Measurements from ENCODE around the gene EDIL3.

The EDIL3 gene

DNA sequence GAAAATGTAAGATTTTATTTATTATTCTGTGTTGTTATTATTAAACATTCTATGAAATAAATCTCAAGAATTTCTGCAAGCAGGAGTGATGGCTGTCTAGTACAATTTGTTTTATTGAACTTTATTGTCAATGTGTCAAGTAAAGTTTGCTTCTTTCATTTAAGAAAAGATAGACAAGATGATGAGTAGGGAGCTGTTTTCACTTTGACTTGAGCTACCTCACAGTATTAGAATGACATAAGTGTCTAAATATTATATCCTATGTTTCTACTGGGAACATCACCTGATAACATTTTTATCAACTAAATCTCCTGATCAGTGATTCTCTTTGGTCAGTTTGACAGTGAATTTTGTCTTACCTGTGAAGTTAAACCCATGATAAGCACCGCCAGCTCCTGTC lies 12.7 kb upstream of the EDIL3 start:
- Histone ChIP-seq H4K20me1 (ENCODE audit: control insufficient read depth, insufficient read depth, low read depth, low read length) (no peaks in the 10 kb centered on the region), H3K79me2 (ENCODE audit: control insufficient read depth, low read length) (no peaks in the 10 kb centered on the region), H3K27ac (ENCODE audit: low read depth, low read length) (no peak overlapping the region), H3F3A (ENCODE audit: control insufficient read depth, insufficient read depth) (no peaks in the 10 kb centered on the region), H3K4me3 (ENCODE audit: low read length) (no peak overlapping the region), H3K4me2 (ENCODE audit: low read length) (no peak overlapping the region), H3K27me3 (ENCODE audit: control insufficient read depth, low read length) (no peaks in the 10 kb centered on the region), H3K9me3 (ENCODE audit: control insufficient read depth, insufficient read depth, low read length) (no peaks in the 10 kb centered on the region), H3K36me3 (ENCODE audit: control insufficient read depth, low read length) (no peaks in the 10 kb centered on the region), H3K9me2 (replicated peaks; ENCODE audit: control insufficient read depth, low read length) (no peaks in the 10 kb centered on the region), H3K4me1 (ENCODE audit: control insufficient read depth, low read length) (no peaks in the 10 kb centered on the region)
- TF ChIP-seq CTCF (IDR thresholded peaks at IDR 0.05; ENCODE audit: low read depth, low read length, poor library complexity, severe bottlenecking) (no peak), EZH2phosphoT487 (IDR thresholded peaks at IDR 0.05; ENCODE audit: borderline replicate concordance, low read length) (no peak)

- Histone ChIP-seq H4K20me1 (ENCODE audit: control insufficient read depth, insufficient read depth, low read depth, low read length) (no peaks in the 10 kb centered on the region), H3K4me1 (ENCODE audit: control insufficient read depth, low read length) (no peaks in the 10 kb centered on the region), H3K36me3 (ENCODE audit: control insufficient read depth, low read length) (no peaks in the 10 kb centered on the region), H3K4me3 (ENCODE audit: low read length) (no peak overlapping the region), H3K9me2 (replicated peaks; ENCODE audit: control insufficient read depth, low read length) (no peaks in the 10 kb centered on the region), H3K79me2 (ENCODE audit: control insufficient read depth, low read length) (no peaks in the 10 kb centered on the region), H3K27ac (ENCODE audit: low read depth, low read length) (no peak overlapping the region), H3F3A (ENCODE audit: control insufficient read depth, insufficient read depth) (no peaks in the 10 kb centered on the region), H3K9me3 (ENCODE audit: control insufficient read depth, insufficient read depth, low read length) (no peaks in the 10 kb centered on the region), H3K4me2 (ENCODE audit: low read length) (no peak overlapping the region), H3K27me3 (ENCODE audit: control insufficient read depth, low read length) (no peaks in the 10 kb centered on the region)
- TF ChIP-seq CTCF (IDR thresholded peaks at IDR 0.05; ENCODE audit: low read depth, low read length, poor library complexity, severe bottlenecking) = no peak
- TF ChIP-seq EZH2phosphoT487 (IDR thresholded peaks at IDR 0.05; ENCODE audit: borderline replicate concordance, low read length) = no peak
These were observed 9.3 kb upstream of the EDIL3 start for GRCh38 chr5:84393969-84394368.

DNA sequence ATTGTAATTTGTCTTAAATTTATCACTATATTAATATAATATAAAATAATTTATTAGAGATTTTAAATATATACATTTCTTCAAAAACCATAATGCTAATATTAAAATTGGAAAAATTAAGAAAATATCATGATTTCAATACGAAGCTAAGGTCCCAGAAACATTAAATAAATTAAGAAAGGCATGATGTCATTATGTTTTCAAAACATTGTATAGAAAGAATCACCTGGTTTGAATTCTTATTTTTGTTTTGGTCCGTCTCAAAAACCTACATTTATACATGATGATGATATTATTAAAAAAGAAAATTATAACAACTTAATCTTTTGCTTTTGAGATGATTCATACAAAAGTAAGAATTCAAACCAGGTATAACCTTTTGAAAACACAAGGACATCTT lies 8.2 kb upstream of the EDIL3 start:
- Histone ChIP-seq H3K36me3 (ENCODE audit: control insufficient read depth, low read length) (no peaks in the 10 kb centered on the region), H4K20me1 (ENCODE audit: control insufficient read depth, insufficient read depth, low read depth, low read length) (no peaks in the 10 kb centered on the region), H3K9me2 (replicated peaks; ENCODE audit: control insufficient read depth, low read length) (no peaks in the 10 kb centered on the region), H3K4me1 (ENCODE audit: control insufficient read depth, low read length) (no peaks in the 10 kb centered on the region), H3F3A (ENCODE audit: control insufficient read depth, insufficient read depth) (no peaks in the 10 kb centered on the region), H3K27me3 (ENCODE audit: control insufficient read depth, low read length) (no peaks in the 10 kb centered on the region), H3K9me3 (ENCODE audit: control insufficient read depth, insufficient read depth, low read length) (no peaks in the 10 kb centered on the region), H3K4me3 (ENCODE audit: low read length) (no peak overlapping the region), H3K4me2 (ENCODE audit: low read length) (no peak overlapping the region), H3K27ac (ENCODE audit: low read depth, low read length) (no peak overlapping the region), H3K79me2 (ENCODE audit: control insufficient read depth, low read length) (no peaks in the 10 kb centered on the region)
- no peak for TF ChIP-seq EZH2phosphoT487 (IDR thresholded peaks at IDR 0.05; ENCODE audit: borderline replicate concordance, low read length)
- no peak for TF ChIP-seq CTCF (IDR thresholded peaks at IDR 0.05; ENCODE audit: low read depth, low read length, poor library complexity, severe bottlenecking)

GRCh38 chr5:84385705-84386104 lies 1.0 kb upstream of the EDIL3 start:
- TF ChIP-seq CTCF (IDR thresholded peaks at IDR 0.05; ENCODE audit: low read depth, low read length, poor library complexity, severe bottlenecking) = no peak
- no peaks in the 10 kb centered on the region for H3K27me3 ChIP-seq (ENCODE audit: control insufficient read depth, low read length)
- no peak overlapping the region for H3K27ac ChIP-seq (ENCODE audit: low read depth, low read length)
- H3K4me3 ChIP-seq (ENCODE audit: low read length) = no peak overlapping the region
- H4K20me1 ChIP-seq (ENCODE audit: control insufficient read depth, insufficient read depth, low read depth, low read length) = no peaks in the 10 kb centered on the region
- no peaks in the 10 kb centered on the region for H3K36me3 ChIP-seq (ENCODE audit: control insufficient read depth, low read length)
- no peaks in the 10 kb centered on the region for H3K9me2 ChIP-seq (replicated peaks; ENCODE audit: control insufficient read depth, low read length)
- no peaks in the 10 kb centered on the region for H3K79me2 ChIP-seq (ENCODE audit: control insufficient read depth, low read length)
- no peaks in the 10 kb centered on the region for H3K4me1 ChIP-seq (ENCODE audit: control insufficient read depth, low read length)
- no peak overlapping the region for H3K4me2 ChIP-seq (ENCODE audit: low read length)
- H3K9me3 ChIP-seq (ENCODE audit: control insufficient read depth, insufficient read depth, low read length) = no peaks in the 10 kb centered on the region; the same call in 1 of the 2 replicates
- no peaks in the 10 kb centered on the region for H3F3A ChIP-seq (ENCODE audit: control insufficient read depth, insufficient read depth)

All from DOHH2 (cell line).